ENCODE results near the gene ATF1.
"Not testable (repeated sequence)": the region's sequence is repeated elsewhere in the genome, so short reads cannot be mapped to it uniquely, and the experiment has no call there.

Gene ATF1

DNA sequence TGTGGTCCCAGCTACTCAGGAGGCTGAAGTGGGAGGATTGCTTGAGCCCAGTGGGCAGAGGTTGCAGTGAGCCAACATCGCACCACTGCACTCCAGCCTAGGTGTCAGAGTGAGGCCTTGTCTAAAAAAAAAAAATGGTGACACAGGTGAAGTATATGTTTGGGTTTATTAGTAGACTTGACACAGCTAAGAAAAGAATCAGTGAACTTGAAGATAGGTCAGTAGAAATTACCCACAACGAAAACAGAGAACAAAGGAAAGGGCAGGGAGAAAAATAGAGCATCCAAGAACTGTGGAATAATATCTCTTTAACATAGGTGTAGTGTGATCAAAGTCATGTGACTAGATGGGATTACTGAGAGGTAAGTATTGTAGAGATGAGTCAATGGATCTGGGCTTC is 23.7 kb downstream of the ATF1 start:
- TF ChIP-seq, protein P1, sequence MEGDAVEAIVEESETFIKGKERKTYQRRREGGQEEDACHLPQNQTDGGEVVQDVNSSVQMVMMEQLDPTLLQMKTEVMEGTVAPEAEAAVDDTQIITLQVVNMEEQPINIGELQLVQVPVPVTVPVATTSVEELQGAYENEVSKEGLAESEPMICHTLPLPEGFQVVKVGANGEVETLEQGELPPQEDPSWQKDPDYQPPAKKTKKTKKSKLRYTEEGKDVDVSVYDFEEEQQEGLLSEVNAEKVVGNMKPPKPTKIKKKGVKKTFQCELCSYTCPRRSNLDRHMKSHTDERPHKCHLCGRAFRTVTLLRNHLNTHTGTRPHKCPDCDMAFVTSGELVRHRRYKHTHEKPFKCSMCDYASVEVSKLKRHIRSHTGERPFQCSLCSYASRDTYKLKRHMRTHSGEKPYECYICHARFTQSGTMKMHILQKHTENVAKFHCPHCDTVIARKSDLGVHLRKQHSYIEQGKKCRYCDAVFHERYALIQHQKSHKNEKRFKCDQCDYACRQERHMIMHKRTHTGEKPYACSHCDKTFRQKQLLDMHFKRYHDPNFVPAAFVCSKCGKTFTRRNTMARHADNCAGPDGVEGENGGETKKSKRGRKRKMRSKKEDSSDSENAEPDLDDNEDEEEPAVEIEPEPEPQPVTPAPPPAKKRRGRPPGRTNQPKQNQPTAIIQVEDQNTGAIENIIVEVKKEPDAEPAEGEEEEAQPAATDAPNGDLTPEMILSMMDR (IDR thresholded peaks at IDR 0.05; ENCODE audit: low read depth, low read length), result no peak
- DNase-seq (ENCODE audit: low read depth in 2 of 2), result no peak
- no peak overlapping the region for H3K4me3 ChIP-seq (replicated peaks in 1 of 2; ENCODE audit: low read depth in 2 of 2, low read length in 2 of 2)

DNA sequence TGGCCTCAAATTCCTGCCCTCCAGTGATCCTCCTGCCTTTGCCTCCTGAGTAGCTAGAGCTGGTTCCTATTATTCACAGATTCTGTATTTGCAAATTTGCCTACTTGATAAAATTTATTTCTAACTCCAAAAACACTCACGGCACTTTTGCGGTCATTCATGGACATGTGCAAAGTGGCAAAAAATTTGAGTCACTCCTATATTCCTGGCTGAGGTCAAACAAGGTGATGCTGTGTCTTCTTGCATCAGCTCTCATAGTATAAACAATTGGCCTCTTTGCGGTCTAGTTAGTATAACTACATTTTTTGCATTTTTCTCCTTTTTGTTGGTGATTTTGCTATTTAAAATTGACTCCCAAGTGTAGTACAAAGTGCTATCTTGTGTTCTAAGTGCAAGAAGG is 24.7 kb downstream of the ATF1 start:
- DNase-seq (ENCODE audit: low read depth in 2 of 2), result peak; percentile 36 to 94
- TF ChIP-seq, protein P1 (IDR thresholded peaks at IDR 0.05; ENCODE audit: low read depth, low read length), result no peak
- H3K4me3 ChIP-seq (replicated peaks in 1 of 2; ENCODE audit: low read depth in 2 of 2, low read length in 2 of 2), result no peak overlapping the region

DNA sequence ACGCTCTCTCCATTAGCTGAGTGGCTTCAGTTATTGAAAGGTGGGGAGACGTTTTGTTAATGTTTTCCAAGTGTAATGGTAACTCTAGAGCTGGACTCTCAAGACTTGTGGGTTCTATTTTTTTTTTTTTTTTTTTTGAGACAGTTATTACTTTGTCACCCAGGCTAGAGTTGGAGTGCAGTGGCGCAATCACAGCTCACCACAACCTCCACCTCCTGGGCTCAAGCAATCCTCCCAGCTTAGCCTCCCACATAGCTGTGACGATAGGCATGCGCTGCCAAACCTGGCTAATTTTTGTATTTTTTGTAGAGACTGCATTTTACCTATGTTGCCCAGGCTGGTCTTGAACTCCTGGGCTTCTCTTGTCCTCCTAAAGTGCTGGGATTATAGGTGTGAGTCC is 26.2 kb downstream of the ATF1 start:
- H3K4me3 ChIP-seq (replicated peaks in 1 of 2; ENCODE audit: low read depth in 2 of 2, low read length in 2 of 2), result no peak overlapping the region
- TF ChIP-seq, protein P1 (IDR thresholded peaks at IDR 0.05; ENCODE audit: low read depth, low read length), result no peak
- peak in 1 of 2 donors; percentile 12 for DNase-seq (ENCODE audit: low read depth in 2 of 2)

DNA sequence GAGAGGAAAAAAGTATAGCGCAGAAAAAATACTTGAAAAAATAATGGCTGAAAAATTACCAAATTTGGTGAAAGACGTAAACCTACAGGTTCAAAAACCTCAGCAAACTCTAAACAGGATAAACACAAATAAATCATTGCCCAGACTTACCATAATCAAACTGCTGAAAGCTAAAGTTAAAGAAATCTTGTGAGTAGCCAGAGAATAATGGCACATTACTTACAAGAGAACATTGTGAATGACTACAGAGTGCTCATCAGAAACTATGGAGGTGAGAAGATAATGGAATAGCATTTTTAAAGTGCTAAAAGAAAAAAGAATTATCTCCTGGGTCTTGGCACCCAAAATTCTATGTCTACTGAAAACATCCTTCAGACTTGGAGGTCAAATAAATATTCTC is 36.0 kb downstream of the ATF1 start:
- no peak overlapping the region for H3K4me3 ChIP-seq (replicated peaks in 1 of 2; ENCODE audit: low read depth in 2 of 2, low read length in 2 of 2)
- peak; percentile 11 to 17 for DNase-seq (ENCODE audit: low read depth in 2 of 2)
- TF ChIP-seq, protein P1 (IDR thresholded peaks at IDR 0.05; ENCODE audit: low read depth, low read length), result no peak

DNA sequence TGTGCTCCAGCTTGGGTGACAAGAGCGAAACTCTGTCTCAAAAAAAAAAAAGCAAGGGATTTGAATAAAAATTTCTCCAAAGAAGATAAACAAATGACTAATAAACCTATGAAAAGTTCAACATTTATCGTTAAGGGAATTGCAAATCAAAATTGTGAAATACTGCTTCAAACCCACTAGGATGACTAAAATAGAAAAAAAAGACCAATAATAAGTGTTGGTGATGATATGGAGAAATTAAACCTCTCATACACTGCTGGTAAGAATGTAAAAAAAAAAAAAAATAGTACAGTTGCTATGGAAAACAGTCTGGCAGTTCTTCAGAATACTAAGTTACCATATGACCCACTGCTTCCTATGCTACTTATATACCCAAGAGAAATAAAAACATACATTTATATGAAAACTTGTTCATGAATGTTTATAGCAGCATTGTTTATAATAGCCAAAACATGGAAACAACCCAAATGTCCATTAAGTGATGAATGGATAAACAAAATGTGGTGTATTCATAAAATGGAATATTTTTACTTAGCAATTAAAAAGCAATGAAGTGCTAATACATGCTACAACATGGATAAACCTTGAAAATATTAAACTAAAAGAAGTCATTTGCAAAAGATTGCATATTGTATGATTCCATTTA is 39.5 kb downstream of the ATF1 start:
- H3K4me3 ChIP-seq (replicated peaks in 1 of 2; ENCODE audit: low read depth in 2 of 2, low read length in 2 of 2), result no peak overlapping the region
- TF ChIP-seq, protein P1 (IDR thresholded peaks at IDR 0.05; ENCODE audit: low read depth, low read length), result no peak
- peak in 1 of 2 donors; percentile 22 for DNase-seq (ENCODE audit: low read depth in 2 of 2)

DNA sequence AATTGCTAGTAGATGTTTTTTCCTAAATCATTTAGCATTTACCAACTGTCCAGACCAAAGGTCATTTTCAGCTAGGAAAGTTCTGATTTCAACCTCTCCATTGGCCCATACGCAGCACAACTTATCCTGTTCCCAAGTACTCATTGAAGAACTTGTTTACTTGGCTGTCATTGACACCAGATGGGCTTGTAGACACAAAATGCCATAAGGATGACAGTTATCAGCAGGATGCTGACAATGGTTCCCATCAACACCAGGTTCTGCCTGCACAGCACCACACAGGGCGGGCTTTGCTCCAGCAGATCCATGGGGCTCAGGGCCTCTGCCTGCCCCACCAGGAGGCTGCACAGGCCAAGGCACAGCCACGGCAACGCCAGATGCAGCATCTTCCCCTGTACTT is 42.3 kb downstream of the ATF1 start:
- H3K4me3 ChIP-seq (replicated peaks in 1 of 2; ENCODE audit: low read depth in 2 of 2, low read length in 2 of 2), result no peak overlapping the region
- no peak for DNase-seq (ENCODE audit: low read depth in 2 of 2)
- TF ChIP-seq, protein P1 (IDR thresholded peaks at IDR 0.05; ENCODE audit: low read depth, low read length), result no peak

DNA sequence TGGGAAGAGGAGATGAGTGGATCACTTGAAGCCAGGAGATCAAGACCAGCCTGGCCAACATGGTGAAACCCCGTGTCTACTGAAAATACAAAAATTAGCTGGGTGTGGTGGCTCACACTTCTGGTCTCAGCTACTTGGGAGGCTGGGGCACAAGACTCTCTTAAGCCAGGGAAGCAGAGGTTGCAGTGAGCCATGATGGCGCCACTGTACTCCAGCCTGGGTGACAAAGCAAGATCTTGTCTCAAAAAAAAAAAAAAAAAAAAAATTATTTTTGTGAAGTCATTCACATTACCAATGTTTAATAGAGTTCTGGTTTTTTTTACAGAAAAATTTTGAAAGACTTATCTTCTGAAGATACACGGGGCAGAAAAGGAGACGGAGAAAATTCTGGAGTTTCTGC is 45.2 kb downstream of the ATF1 start:
- not testable (repeated sequence) for DNase-seq (ENCODE audit: low read depth in 2 of 2); H3K4me3 ChIP-seq (replicated peaks in 1 of 2; ENCODE audit: low read depth in 2 of 2, low read length in 2 of 2)

DNA sequence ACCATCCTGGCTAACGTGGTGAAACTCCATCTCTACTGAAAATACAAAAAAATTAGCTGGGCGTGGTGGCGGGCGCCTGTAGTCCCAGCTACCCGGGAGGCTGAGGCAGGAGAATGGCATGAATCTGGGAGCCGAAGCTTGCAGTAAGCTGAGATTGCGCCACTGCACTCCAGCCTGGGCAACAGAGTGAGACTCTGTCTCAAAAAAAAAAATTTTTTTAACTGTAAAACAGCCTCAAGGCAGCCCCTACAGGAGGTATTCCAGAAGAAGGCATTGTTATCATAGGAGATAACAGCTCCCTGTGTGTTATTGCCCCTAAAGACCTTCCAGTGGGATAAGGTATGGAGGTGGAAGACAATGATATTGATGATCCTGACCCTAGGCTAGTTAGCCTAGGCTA is 51.0 kb downstream of the ATF1 start:
- DNase-seq (ENCODE audit: low read depth in 2 of 2); H3K4me3 ChIP-seq (replicated peaks in 1 of 2; ENCODE audit: low read depth in 2 of 2, low read length in 2 of 2): not testable (repeated sequence)
